Gastrocnemius medialis (tissue), 4 donors: ENCODE measurements around the gene GABARAPL1. TPM values are rescaled to one million over a fixed set of nuclear protein-coding genes. Genes with fewer than 3 reads are reported as not detected.

ENCODE experiments used
- ATAC-seq, 2 donors: fragments of 150-250 bp; one replicate each; pipeline ENCODE4 v1.9.1; 2016
- DNase-seq, 2 donors: peaks; one replicate each; pipeline ENCODE4 v3.0.0-alpha.2; 2019
- H3K27ac ChIP-seq, 4 donors: fragments of 200-600 bp; sonication (generic); 1 replicate in 1 of 4; 2 replicates in 3 of 4; pipeline ENCODE4 v1.5.1; 2016 to 2018; ENCODE audit warnings: mild to moderate bottlenecking in 2 of 4, moderate library complexity in 1 of 4
- H3K27me3 ChIP-seq, 3 donors: fragments of 200-600 bp; sonication (generic) in 2 of 3; 1 replicate in 1 of 3; 2 replicates in 2 of 3; pipeline versions ENCODE4 v1.5.1 to v1.6.0; 2016 to 2019; ENCODE audit warnings: mild to moderate bottlenecking in 1 of 3, moderate library complexity in 1 of 3
- H3K36me3 ChIP-seq, 2 donors: fragments of 200-600 bp; sonication (generic) in 1 of 2; one replicate each; pipeline ENCODE4 v1.5.1; 2017 to 2018
- H3K4me1 ChIP-seq, 2 donors: fragments of 200-600 bp; sonication (generic) in 1 of 2; one replicate each; pipeline ENCODE4 v1.5.1; 2016 to 2017; ENCODE audit warnings: mild to moderate bottlenecking in 2 of 2
- H3K4me3 ChIP-seq, 4 donors: fragments of 200-600 bp; sonication (generic) in 3 of 4; 1 replicate in 1 of 4; 2 replicates in 3 of 4; pipeline ENCODE4 v1.5.1; 2016 to 2019; ENCODE audit warnings: mild to moderate bottlenecking in 2 of 4
- H3K9me3 ChIP-seq, 3 donors: fragments of 200-600 bp; sonication (generic) in 2 of 3; 1 replicate in 1 of 3; 2 replicates in 2 of 3; pipeline ENCODE4 v1.5.1; 2016 to 2019
- POLR2A ChIP-seq, 2 donors: fragments of 450-650 bp; IDR thresholded peaks; one replicate each; pipeline ENCODE4 v1.6.1; 2017; ENCODE audit warnings: antibody characterized with exemption in 2 of 2, mild to moderate bottlenecking in 2 of 2, moderate library complexity in 2 of 2
- in situ Hi-C, 4 donors: fragments of 200-750 bp; cut with MboI; loops; one replicate each; pipeline versions ENCODE4 v1.15.0 to v1.8.0; 2017; ENCODE audit warnings: low sequenced_read_pairs in 4 of 4
- intact Hi-C: fragments of 100-400 bp; cut with DNase I; formaldehyde crosslinking; loops from one replicate; pipeline ENCODE4 v1.15.1; 2023; ENCODE audit warnings: low total_unique reads
- total RNA-seq, 4 donors: library from RNA; depleted of rRNA; stranded (reverse); fragments of >200 nt; gene quantifications; one replicate each; pipeline versions ENCODE4 v1.1.0 to v1.2.3, GENCODE V29; 2016
- TF ChIP-seq, protein P1 (sequence below), 5 experiments: fragments of 450-650 bp in 3 of 5; fragments of 200-600 bp in 2 of 5; sonication (generic) in 2 of 5; IDR thresholded peaks in 4 of 5; conservative IDR thresholded peaks in 1 of 5; 1 replicate in 4 of 5; 2 replicates in 1 of 5; pipeline ENCODE4 v1.5.1; 2016 to 2019; ENCODE audit warnings: antibody characterized with exemption in 5 of 5, mild to moderate bottlenecking in 3 of 5, moderate library complexity in 3 of 5

The GABARAPL1 gene
- total RNA-seq, 4 donors from 2014 or later = 144 to 605 (median 175) TPM

DNA sequence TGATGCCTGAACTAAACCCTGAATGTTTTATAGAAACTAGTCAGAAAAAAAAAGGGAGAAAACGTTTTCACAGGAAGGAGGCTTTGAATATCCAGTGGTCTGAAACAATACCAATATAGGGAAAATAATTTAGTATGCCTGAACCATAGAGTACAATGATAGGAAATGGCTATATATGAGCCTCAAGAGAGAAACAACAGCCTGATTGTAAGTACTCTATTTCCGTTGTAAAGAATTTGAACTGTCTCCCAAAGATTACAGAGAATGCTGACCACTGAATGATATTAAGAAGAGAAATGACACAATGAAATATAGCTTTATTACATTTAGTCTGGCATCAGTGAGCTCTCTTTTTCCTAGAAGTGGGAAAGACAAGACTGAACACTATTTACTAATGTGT is 5.5 kb upstream of the GABARAPL1 start:
- H3K4me3 ChIP-seq = no peak overlapping the region
- no peak for DNase-seq
- TF ChIP-seq, protein P1, sequence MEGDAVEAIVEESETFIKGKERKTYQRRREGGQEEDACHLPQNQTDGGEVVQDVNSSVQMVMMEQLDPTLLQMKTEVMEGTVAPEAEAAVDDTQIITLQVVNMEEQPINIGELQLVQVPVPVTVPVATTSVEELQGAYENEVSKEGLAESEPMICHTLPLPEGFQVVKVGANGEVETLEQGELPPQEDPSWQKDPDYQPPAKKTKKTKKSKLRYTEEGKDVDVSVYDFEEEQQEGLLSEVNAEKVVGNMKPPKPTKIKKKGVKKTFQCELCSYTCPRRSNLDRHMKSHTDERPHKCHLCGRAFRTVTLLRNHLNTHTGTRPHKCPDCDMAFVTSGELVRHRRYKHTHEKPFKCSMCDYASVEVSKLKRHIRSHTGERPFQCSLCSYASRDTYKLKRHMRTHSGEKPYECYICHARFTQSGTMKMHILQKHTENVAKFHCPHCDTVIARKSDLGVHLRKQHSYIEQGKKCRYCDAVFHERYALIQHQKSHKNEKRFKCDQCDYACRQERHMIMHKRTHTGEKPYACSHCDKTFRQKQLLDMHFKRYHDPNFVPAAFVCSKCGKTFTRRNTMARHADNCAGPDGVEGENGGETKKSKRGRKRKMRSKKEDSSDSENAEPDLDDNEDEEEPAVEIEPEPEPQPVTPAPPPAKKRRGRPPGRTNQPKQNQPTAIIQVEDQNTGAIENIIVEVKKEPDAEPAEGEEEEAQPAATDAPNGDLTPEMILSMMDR (IDR thresholded peaks at IDR 0.05 in 4 of 5, conservative IDR thresholded peaks at IDR 0.05 in 1 of 5) = no peak
- no peak for TF ChIP-seq POLR2A (IDR thresholded peaks at IDR 0.05)
- intact Hi-C loops = no loop called here
- peak overlapping the region in 1 of 4 donors; percentile 13 for H3K27ac ChIP-seq
- no peaks in the 10 kb centered on the region for H3K27me3 ChIP-seq
- no peaks in the 10 kb centered on the region for H3K36me3 ChIP-seq
- ATAC-seq = no peak
- in situ Hi-C loops = loop anchor here in 3 of 4 donors (25.0 kb wide), 2 partner anchors 505 to 1580 kb away; partner anchors contain the start of gene YBX3 (in 2 of the 3)
- no peaks in the 10 kb centered on the region for H3K9me3 ChIP-seq
- H3K4me1 ChIP-seq = no peaks in the 10 kb centered on the region

DNA sequence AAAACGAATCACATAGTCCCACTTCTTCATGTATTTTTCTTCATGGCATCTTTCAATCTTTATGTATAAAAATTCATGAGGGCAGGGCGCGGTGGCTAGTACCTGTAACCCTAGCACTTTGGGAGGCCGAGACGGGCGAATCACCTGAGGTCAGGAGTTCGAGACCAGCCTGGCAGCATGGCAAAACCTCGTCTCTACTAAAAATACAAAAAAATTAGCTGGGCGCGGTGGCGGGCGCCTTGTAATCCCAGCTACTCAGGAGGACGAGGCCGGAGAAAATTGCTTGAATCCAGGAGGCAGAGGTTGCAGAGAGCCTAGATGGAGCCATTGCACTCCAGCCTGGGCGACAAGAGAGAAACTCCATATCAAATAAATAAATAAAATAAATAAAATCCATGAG is 2.5 kb upstream of the GABARAPL1 start:
- TF ChIP-seq, protein P1 (IDR thresholded peaks at IDR 0.05 in 4 of 5, conservative IDR thresholded peaks at IDR 0.05 in 1 of 5) = no peak
- no peak for TF ChIP-seq POLR2A (IDR thresholded peaks at IDR 0.05)
- ATAC-seq (no peak), DNase-seq (no peak)
- no peaks in the 10 kb centered on the region for H3K27me3 ChIP-seq
- intact Hi-C loops = loop anchor here (5.0 kb wide), 2 partner anchors 402 to 1577 kb away; partner anchors contain the start of gene MAGOHB
- H3K9me3 ChIP-seq = no peaks in the 10 kb centered on the region
- peaks cover 0 to under 1% of the 10 kb centered on the region in 2 donors for H3K36me3 ChIP-seq
- in situ Hi-C loops = loop anchor here (5.0 to 25.0 kb wide), 3 partner anchors 502 to 1577 kb away; partner anchors contain the start of gene YBX3 (in 3 of the 4)
- peak overlapping the region in 2 of 4 donors; percentile 98 to 100 for H3K27ac ChIP-seq
- H3K4me3 ChIP-seq = no peak overlapping the region
- peaks cover 0 to 6% of the 10 kb centered on the region in 2 donors for H3K4me1 ChIP-seq

DNA sequence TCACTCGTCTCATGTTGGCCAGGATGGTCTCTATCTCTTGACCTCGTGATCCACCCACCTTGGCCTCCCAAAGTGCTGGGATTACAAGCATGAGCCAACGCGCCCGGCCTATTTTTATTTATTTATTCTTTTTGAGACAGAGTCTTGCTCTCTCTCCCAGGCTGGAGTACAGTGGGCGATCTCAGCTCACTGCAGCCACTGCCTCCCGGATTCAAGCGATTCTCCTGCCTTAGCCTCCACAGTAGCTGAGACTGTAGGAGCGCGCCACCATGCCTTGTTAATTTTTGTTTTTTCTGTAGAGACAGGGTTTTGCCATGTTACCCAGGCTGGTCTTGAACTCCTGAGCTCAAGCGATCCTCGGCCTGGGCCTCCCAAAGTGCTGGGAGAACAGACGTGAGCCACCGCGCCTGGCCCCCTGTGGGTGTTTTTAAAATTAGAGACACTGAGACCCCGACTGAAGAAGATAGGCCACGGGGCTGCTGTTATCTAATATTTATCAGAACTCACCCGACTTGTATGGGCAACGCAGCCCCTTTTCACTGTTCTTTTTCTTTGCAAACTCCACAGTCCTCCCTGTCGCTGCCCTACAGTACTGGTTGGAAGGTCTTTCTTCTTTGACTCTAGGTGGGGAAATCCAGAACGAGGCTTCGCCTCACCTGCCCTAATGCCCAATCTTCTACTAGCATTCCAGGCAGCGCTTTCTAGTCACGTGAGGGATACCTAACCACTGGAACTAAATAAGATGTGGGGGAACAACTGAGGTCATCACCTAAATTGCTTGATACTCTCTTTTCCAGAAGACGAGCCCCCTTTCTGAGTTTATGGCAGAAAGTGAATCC is 1.4 kb upstream of the GABARAPL1 start:
- no peaks in the 10 kb centered on the region for H3K9me3 ChIP-seq
- H3K27me3 ChIP-seq = no peaks in the 10 kb centered on the region
- peak overlapping the region in 2 of 4 donors; percentile 26 to 96 for H3K4me3 ChIP-seq
- intact Hi-C loops = loop anchor here (5.0 kb wide), 2 partner anchors 401 to 1576 kb away; partner anchors contain the start of gene MAGOHB
- in situ Hi-C loops = loop anchor here (5.0 to 25.0 kb wide), 3 partner anchors 501 to 1576 kb away; partner anchors contain the start of gene YBX3 (in 3 of the 4)
- TF ChIP-seq, protein P1 (IDR thresholded peaks at IDR 0.05 in 4 of 5, conservative IDR thresholded peaks at IDR 0.05 in 1 of 5) = no peak
- TF ChIP-seq POLR2A (IDR thresholded peaks at IDR 0.05) = no peak
- peaks cover 0 to 10% of the 10 kb centered on the region in 2 donors for H3K36me3 ChIP-seq
- ATAC-seq = no peak
- peak in 1 of 2 donors; percentile 30 for DNase-seq
- H3K4me1 ChIP-seq = peaks cover 5 to 16% of the 10 kb centered on the region in 2 donors
- peak overlapping the region; percentile 98 to 100 (median 98) for H3K27ac ChIP-seq

DNA sequence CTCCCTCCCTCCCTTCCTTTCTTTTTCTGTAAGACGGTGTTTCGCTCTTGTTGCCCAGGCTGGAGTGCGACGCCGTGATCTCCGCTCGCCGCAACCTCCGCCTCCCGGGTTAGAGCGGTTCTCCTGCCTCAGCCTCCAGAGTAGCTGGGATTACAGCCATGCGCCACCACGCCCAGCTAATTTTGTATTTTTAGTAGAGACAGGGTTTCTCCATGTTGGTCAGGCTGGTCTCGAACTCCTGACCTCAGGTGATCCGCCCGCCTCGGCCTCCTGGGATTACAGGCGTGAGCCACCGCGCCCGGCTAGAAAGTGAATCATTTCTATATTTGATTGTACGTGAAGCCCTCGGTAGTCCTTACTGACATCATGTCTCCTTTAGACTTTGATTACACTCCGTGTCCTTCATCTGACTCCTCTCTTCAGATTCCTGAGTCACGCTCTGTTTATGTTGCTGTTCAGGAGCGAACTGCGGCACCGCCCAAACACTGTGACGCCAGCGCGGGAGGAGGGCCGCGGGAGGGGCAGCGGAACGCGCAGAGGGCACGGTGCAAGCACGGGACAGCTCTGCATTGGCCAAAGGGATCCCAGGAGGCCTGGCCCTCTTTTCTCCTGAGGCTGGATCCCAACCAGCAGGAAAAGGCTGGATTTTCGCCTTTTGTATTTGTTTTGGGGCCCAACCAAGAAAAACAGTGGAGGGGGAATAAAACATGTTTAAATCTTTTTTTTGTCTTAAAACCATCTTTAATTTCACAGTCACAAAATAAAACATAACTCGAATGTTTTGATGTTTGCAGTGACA is 538 bp upstream of the GABARAPL1 start:
- TF ChIP-seq, protein P1 (IDR thresholded peaks at IDR 0.05 in 4 of 5, conservative IDR thresholded peaks at IDR 0.05 in 1 of 5) = no peak
- TF ChIP-seq POLR2A (IDR thresholded peaks at IDR 0.05) = peak; percentile 67 to 93
- ATAC-seq (peak; percentile 85 to 86), DNase-seq (peak; percentile 97 to 99)
- Histone ChIP-seq H3K4me1 (peaks cover 12 to 19% of the 10 kb centered on the region in 2 donors), H3K27me3 (no peaks in the 10 kb centered on the region), H3K27ac (peak overlapping the region; percentile 98 to 100 (median 98)), H3K4me3 (peak overlapping the region; percentile 75 to 96 (median 88)), H3K9me3 (no peaks in the 10 kb centered on the region), H3K36me3 (peaks cover 0 to 13% of the 10 kb centered on the region in 2 donors)
- intact Hi-C loops = loop anchor here (1.0 to 5.0 kb wide), 3 partner anchors 400 to 1575 kb away; partner anchors contain the start of gene MAGOHB
- in situ Hi-C loops = loop anchor here (5.0 to 25.0 kb wide), 3 partner anchors 500 to 1575 kb away; partner anchors contain the start of gene YBX3 (in 3 of the 4)
